BE2C (cell line): Measurements from ENCODE around the gene GPR108.

Experiments
- DNase-seq: peaks from one replicate; pipeline ENCODE4 v3.0.0-alpha.2; 2020
- H3K27me3 ChIP-seq: fragments of 250-450 bp; sonication (Bioruptor Pico); 2 replicates; pipeline ENCODE4 v1.5.1; 2020; ENCODE audit warnings: mild to moderate bottlenecking
- H3K36me3 ChIP-seq: fragments of 250-450 bp; sonication (Bioruptor Pico); 2 replicates; pipeline ENCODE4 v1.5.1; 2020; ENCODE audit warnings: mild to moderate bottlenecking
- H3K4me1 ChIP-seq: fragments of 250-450 bp; sonication (Bioruptor Pico); 2 replicates; pipeline ENCODE4 v1.5.1; 2020
- H3K4me3 ChIP-seq: 2 replicates; pipeline ENCODE4 v1.5.1; 2011; ENCODE audit warnings: low read depth, low read length
- H3K9me3 ChIP-seq: fragments of 250-450 bp; sonication (Bioruptor Pico); 2 replicates; pipeline ENCODE4 v1.5.1; 2020
- TF ChIP-seq, protein P1 (sequence below): IDR thresholded peaks from 2 replicates; pipeline ENCODE4 v1.5.1; 2012; ENCODE audit warnings: mild to moderate bottlenecking, low read depth, low read length

Gene GPR108

DNA sequence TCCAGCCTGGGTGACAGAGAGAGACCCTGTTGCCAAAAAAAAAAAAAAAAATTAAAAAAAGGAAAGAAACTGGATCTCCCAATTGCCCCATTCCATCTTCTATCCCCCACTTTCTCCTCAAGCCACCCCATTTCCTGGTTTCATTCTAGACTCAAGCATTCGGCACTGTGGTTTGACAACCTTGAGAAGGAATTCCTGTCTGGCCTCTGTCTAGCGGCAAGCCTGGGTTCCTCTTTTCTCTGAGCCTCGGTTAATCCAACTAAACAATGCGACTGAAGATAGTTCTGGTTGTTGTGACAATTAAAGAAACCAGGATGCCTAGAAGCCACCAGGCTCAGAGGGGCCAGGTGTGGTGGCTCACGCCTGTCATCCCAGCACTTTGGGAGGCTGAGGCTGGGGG is 13.6 kb downstream of the GPR108 start:
- Histone ChIP-seq H3K36me3 (no peaks in the 10 kb centered on the region), H3K4me3 (no peak overlapping the region), H3K4me1 (no peaks in the 10 kb centered on the region), H3K27me3 (no peaks in the 10 kb centered on the region), H3K9me3 (no peaks in the 10 kb centered on the region; the same call in 1 of the 2 replicates)
- TF ChIP-seq, protein P1, sequence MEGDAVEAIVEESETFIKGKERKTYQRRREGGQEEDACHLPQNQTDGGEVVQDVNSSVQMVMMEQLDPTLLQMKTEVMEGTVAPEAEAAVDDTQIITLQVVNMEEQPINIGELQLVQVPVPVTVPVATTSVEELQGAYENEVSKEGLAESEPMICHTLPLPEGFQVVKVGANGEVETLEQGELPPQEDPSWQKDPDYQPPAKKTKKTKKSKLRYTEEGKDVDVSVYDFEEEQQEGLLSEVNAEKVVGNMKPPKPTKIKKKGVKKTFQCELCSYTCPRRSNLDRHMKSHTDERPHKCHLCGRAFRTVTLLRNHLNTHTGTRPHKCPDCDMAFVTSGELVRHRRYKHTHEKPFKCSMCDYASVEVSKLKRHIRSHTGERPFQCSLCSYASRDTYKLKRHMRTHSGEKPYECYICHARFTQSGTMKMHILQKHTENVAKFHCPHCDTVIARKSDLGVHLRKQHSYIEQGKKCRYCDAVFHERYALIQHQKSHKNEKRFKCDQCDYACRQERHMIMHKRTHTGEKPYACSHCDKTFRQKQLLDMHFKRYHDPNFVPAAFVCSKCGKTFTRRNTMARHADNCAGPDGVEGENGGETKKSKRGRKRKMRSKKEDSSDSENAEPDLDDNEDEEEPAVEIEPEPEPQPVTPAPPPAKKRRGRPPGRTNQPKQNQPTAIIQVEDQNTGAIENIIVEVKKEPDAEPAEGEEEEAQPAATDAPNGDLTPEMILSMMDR = no peak
- no peak for DNase-seq

DNA sequence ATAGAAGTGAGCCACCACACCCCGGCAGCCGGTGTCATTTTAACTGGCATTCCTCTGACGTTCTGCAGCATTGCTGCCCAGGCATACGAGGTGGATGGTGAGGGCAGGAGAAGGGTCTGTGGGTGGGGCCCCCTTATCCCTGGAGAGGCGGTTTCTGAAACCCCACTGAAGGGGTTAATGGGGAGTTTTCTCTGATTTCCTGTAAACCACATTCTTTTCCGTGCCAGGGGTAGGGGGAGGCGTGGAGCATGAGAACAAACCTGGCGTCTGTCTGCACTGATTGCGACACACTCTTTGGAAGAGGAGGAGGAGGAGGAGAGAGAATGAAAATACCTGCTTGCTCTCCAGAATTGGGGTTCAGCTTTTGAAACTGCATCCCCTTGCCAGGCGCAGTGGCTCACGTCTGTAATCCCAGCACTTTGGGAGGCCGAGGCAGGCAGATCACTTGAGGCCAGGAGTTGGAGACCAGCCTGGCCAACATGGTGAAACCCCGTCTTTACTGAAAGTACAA is 14.2 kb downstream of the GPR108 start:
- Histone ChIP-seq H3K9me3 (no peaks in the 10 kb centered on the region; the same call in 1 of the 2 replicates), H3K4me1 (no peaks in the 10 kb centered on the region)
- TF ChIP-seq, protein P1 = no peak

DNA sequence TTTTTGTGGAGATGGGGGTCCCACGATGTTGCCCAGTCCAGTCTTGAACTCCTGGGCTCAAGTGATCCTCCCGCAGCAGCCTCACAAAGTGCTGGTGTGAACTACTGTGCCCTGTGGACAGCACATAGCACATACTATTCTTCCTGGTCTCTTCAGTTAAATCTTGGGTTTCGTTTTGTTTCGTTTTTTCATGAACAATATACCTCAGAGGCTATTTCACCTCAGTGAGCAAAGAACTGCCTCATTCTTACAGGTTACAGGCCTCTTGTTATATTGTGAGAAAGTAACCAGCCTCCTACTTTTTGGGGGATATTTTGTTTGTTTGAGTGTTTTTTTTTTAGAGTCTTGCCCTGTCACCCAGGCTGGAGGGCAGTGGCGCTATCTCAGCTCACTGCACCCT is 15.6 kb downstream of the GPR108 start:
- H3K36me3 ChIP-seq = no peaks in the 10 kb centered on the region
- DNase-seq = no peak
- H3K4me1 ChIP-seq = no peaks in the 10 kb centered on the region
- no peaks in the 10 kb centered on the region; the same call in 1 of the 2 replicates for H3K9me3 ChIP-seq
- TF ChIP-seq, protein P1 = no peak
- no peaks in the 10 kb centered on the region for H3K27me3 ChIP-seq
- H3K4me3 ChIP-seq = no peak overlapping the region

More for the DNA sequence above, 14.2 kb downstream of the GPR108 start:
- no peak for DNase-seq
- Histone ChIP-seq H3K36me3 (no peaks in the 10 kb centered on the region), H3K27me3 (no peaks in the 10 kb centered on the region), H3K4me3 (no peak overlapping the region)

DNA sequence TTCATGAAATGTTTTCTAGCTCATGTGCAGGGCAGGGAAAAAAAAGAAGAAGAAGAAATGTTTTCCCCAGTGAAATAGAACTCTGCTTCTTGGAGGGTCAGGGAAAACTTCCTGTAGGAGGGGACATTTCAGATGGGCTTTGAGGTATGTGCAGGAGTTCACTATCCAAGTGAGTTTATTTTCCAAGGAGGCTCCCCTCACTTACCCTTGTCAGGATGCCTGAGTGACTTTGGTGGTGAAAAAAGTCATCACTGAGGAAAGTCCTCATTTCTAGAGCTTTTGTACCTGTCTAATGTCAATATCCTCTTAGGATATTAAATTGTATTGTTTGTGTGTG is 16.3 kb downstream of the GPR108 start:
- TF ChIP-seq, protein P1 = no peak
- H3K4me1 ChIP-seq = no peaks in the 10 kb centered on the region
- no peaks in the 10 kb centered on the region for H3K36me3 ChIP-seq

DNA sequence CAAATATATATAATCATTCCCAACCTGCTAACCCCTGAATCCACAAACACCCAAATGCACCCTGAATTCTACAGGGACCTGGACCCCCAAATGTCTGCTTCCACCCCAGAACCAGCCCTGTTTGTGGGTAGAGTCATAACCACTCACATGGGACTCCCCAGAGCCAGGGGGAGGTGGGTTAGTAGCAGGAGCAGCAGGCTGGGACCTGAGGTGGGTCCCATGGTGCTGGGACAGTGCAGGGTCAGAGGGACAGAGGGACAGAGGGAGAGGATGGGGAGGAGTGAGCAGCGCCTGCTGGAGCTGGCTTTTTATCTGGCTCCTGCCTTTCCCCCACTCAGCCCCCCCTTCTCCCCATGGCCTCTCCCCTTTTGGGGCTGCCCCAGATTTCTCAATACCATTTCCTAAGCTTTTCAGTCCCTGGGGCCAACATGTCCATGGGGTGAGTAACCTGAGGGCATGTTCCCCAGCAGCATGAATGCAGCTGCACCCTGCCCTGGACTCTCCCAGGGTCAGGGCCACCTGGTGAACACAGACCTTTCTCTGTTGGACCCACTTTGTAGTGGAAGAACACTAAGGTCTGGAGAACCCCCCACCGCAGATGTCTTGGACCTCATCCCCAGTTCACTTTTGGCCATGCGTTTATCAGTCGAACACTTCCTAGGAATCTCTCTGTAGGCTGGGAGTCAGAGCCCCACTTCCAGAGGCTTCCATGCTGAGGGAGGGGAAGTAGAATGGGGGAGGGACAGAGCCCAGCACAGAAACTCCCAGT is 16.8 kb downstream of the GPR108 start, which contains the start of gene C3:
Gene C3, minus strand, starts transcription at position 282 of the 769 bp plus-strand sequence. Its CDS starts 61 bp downstream, at position 221.
- Histone ChIP-seq H3K36me3 (no peaks in the 10 kb centered on the region), H3K4me3 (no peak within 1 kb of the TSS), H3K9me3 (no peaks in the 10 kb centered on the region; the same call in 1 of the 2 replicates), H3K27me3 (no peaks in the 10 kb centered on the region), H3K4me1 (no peaks in the 10 kb centered on the region)
- no peak for DNase-seq
- TF ChIP-seq, protein P1 = no peak

More for the DNA sequence above, 16.3 kb downstream of the GPR108 start:
- no peaks in the 10 kb centered on the region; the same call in 1 of the 2 replicates for H3K9me3 ChIP-seq
- no peak overlapping the region for H3K4me3 ChIP-seq
- no peaks in the 10 kb centered on the region for H3K27me3 ChIP-seq
- DNase-seq = no peak

DNA sequence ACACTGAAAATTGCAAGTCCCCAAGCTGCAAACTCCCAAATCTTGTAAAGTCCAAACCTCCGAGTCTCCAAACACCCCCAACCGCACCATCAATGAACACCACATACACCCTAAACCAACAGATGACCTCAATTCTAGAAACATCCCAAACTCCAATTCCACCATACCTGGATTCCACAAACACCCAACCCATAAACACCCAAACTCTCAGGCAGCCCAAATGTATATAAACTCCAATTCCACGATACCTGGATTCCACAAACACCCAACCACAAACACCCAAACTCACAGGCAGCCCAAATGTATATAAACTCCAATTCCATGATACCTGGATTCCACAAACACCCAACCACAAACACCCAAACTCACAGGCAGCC is 17.4 kb downstream of the GPR108 start:
- no peak overlapping the region for H3K4me3 ChIP-seq
- H3K4me1 ChIP-seq = no peaks in the 10 kb centered on the region
- no peaks in the 10 kb centered on the region for H3K27me3 ChIP-seq

More for the DNA sequence above, 17.4 kb downstream of the GPR108 start:
- Histone ChIP-seq H3K36me3 (no peaks in the 10 kb centered on the region), H3K9me3 (no peaks in the 10 kb centered on the region; the same call in 1 of the 2 replicates)
- no peak for DNase-seq
- TF ChIP-seq, protein P1 = no peak
